Prostate gland (tissue), 2 donors: ENCODE measurements around the gene PIK3R3.

Experiments
- CTCF ChIP-seq, 4 experiments: fragments of 200-600 bp in 2 of 4; fragments of 450-650 bp in 2 of 4; sonication (generic) in 2 of 4; IDR thresholded peaks; 1 replicate in 3 of 4; 2 replicates in 1 of 4; pipeline ENCODE4 v1.5.1; 2016 to 2019; ENCODE audit warnings: antibody characterized with exemption in 4 of 4, mild to moderate bottlenecking in 2 of 4, moderate library complexity in 2 of 4
- POLR2A ChIP-seq: fragments of 450-650 bp; IDR thresholded peaks from one replicate; pipeline ENCODE4 v1.6.1; 2016; ENCODE audit warnings: antibody characterized with exemption, mild to moderate bottlenecking

- TF ChIP-seq POLR2A (no peak), CTCF (IDR thresholded peaks at IDR 0.05) (no peak)
These were observed 42.2 kb upstream of the PIK3R3 start, which contains the start of gene TSPAN1 for GRCh38 chr1:46174448-46175231.
